Tibial nerve (tissue), 4 donors: Measurements from ENCODE around the gene TDRD6.

ENCODE experiments used
- CTCF ChIP-seq, 5 experiments: fragments of 200-600 bp in 3 of 5; fragments of 450-650 bp in 2 of 5; sonication (generic) in 3 of 5; IDR thresholded peaks; one replicate each; pipeline ENCODE4 v1.5.1; 2016 to 2019; ENCODE audit warnings: antibody characterized with exemption in 5 of 5, mild to moderate bottlenecking in 3 of 5, moderate library complexity in 2 of 5
- EP300 ChIP-seq, 2 donors: sonication (generic); formaldehyde crosslinking; IDR thresholded peaks; one replicate each; pipeline ENCODE4 v1.6.1; 2017; ENCODE audit warnings: antibody characterized with exemption in 2 of 2, mild to moderate bottlenecking in 1 of 2
- POLR2A ChIP-seq, 2 donors: fragments of 450-650 bp; IDR thresholded peaks; one replicate each; pipeline ENCODE4 v1.6.1; 2017; ENCODE audit warnings: antibody characterized with exemption in 2 of 2, mild to moderate bottlenecking in 2 of 2, moderate library complexity in 2 of 2

GRCh38 chr6:46746696-46747095, 59.0 kb downstream of the TDRD6 start, which contains the start of gene ANKRD66:
- TF ChIP-seq CTCF (IDR thresholded peaks at IDR 0.05) (no peak), POLR2A (IDR thresholded peaks at IDR 0.05) (no peak), EP300 (IDR thresholded peaks at IDR 0.05) (no peak)
